ENCODE data around the gene FES. TPM values are rescaled to one million over a fixed set of nuclear protein-coding genes. Genes with fewer than 3 reads are reported as not detected.

FES gene
- total RNA-seq, 1 donor from 2014 or later: 2.5 TPM

GRCh38 chr15:90857337-90857736 lies 27.0 kb upstream of the FES start:
- TF ChIP-seq, protein P1, sequence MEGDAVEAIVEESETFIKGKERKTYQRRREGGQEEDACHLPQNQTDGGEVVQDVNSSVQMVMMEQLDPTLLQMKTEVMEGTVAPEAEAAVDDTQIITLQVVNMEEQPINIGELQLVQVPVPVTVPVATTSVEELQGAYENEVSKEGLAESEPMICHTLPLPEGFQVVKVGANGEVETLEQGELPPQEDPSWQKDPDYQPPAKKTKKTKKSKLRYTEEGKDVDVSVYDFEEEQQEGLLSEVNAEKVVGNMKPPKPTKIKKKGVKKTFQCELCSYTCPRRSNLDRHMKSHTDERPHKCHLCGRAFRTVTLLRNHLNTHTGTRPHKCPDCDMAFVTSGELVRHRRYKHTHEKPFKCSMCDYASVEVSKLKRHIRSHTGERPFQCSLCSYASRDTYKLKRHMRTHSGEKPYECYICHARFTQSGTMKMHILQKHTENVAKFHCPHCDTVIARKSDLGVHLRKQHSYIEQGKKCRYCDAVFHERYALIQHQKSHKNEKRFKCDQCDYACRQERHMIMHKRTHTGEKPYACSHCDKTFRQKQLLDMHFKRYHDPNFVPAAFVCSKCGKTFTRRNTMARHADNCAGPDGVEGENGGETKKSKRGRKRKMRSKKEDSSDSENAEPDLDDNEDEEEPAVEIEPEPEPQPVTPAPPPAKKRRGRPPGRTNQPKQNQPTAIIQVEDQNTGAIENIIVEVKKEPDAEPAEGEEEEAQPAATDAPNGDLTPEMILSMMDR (IDR thresholded peaks at IDR 0.05): no peak
- no peaks in the 10 kb centered on the region for H3K36me3 Mint-ChIP-seq (ENCODE audit: unreplicated experiment)
- no peaks in the 10 kb centered on the region for H3K4me1 Mint-ChIP-seq (ENCODE audit: unreplicated experiment)
- no peaks in the 10 kb centered on the region for H3K27me3 Mint-ChIP-seq (ENCODE audit: unreplicated experiment)
- H3K4me3 Mint-ChIP-seq (ENCODE audit: unreplicated experiment): no peak overlapping the region
- no peaks in the 10 kb centered on the region for H3K9me3 Mint-ChIP-seq (ENCODE audit: unreplicated experiment)
- H3K27ac Mint-ChIP-seq (ENCODE audit: unreplicated experiment): no peak overlapping the region
- DNase-seq (ENCODE audit: extremely low spot score, unreplicated experiment): no peak

DNA sequence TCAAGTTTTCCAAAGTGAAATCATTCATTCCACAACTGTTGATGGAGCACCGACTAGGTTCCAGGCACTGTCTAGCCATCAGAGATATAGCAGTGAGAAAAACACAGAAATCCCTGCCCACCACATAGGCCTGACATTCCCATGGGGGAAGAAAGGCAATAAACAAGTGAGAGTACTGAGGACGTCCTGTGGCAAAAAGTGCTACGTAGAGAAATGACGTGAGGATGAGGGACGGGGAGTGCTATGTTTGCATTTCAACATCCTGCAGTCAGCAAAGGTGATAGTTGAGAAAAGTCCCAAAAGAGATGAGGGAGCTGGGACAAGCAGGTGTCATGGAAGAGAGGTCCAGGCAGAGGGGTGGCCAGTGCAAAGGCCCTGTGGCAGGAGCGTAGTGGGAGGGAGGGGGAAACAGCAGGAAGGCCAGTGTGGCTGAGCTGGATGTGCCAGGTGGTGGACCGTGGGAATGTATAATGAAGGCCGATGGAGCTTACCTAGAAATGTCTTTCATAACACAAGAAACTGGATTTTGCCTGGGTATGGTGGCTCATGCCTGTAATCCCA lies 26.3 kb upstream of the FES start:
- Mint-ChIP-seq H3K27ac (ENCODE audit: unreplicated experiment) (no peak overlapping the region), H3K36me3 (ENCODE audit: unreplicated experiment) (no peaks in the 10 kb centered on the region), H3K4me3 (ENCODE audit: unreplicated experiment) (no peak overlapping the region), H3K4me1 (ENCODE audit: unreplicated experiment) (peaks cover under 1% of the 10 kb centered on the region), H3K27me3 (ENCODE audit: unreplicated experiment) (no peaks in the 10 kb centered on the region), H3K9me3 (ENCODE audit: unreplicated experiment) (no peaks in the 10 kb centered on the region)
- no peak for DNase-seq (ENCODE audit: extremely low spot score, unreplicated experiment)
- TF ChIP-seq, protein P1 (IDR thresholded peaks at IDR 0.05): no peak

DNA sequence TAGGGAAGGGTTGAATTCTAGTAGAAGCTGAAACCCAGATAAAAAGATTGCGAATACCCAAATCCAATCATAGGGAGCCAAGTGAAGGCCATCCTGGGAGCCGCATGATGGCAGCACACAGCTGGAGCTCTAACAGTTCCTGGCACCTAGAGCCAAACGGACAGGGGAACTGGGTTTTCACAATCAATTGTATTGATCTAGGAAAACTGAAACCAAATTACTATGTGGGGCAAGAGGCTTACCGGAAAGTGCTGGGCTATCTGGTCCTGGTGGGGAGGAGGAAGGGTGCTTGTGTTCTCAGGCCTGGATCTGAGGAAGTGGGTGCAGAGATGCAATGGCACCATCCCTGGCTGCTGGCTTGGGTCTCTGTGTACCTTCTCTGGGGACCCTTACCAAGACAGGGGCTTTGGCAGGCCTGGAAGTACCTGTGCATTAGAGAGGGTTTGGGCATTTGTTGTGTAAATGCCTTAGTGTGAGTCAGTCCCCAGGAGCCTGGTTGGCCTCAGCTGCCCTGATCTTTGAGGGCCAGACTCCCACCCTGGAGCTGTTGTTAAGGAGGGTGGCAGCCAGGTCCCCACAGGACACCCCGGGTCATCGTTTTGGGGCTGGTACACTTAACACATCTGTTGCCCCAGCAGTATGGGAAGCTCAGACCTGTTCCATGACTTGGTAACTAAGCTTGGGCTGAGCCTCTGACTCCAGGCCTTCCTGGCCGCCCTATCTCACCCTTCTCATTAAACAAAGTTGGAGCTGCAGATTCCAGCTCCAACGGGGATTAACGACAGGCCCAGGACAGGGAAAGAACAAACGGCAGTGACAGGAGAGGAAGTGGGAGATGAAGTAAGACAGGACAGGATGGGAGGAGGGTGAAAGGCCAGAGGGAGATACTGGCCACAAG lies 24.8 kb upstream of the FES start:
- H3K36me3 Mint-ChIP-seq (ENCODE audit: unreplicated experiment): no peaks in the 10 kb centered on the region

DNA sequence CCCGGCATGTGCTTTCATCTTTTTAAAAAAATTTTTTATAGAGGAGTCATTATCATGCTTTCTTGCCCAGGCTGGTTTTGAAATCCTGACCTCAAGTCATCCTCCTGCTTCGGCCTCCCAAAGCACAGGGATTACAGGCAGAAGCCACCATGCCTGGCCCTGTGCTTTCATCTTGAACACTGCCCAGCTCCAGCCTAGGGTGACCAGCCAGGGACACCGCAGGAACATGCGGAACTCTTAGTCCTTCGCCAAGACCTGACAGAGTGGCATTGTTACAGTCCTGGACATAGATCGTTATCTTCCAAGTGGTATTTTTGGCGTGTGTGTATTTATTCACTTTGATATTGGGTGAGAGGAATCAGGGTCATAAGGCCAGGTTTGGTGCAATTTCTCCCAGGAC lies 23.9 kb upstream of the FES start:
- no peak overlapping the region for H3K4me3 Mint-ChIP-seq (ENCODE audit: unreplicated experiment)
- H3K4me1 Mint-ChIP-seq (ENCODE audit: unreplicated experiment): peaks cover 12% of the 10 kb centered on the region
- H3K27me3 Mint-ChIP-seq (ENCODE audit: unreplicated experiment): no peaks in the 10 kb centered on the region
- no peaks in the 10 kb centered on the region for H3K36me3 Mint-ChIP-seq (ENCODE audit: unreplicated experiment)
- H3K27ac Mint-ChIP-seq (ENCODE audit: unreplicated experiment): no peak overlapping the region
- DNase-seq (ENCODE audit: extremely low spot score, unreplicated experiment): no peak
- no peaks in the 10 kb centered on the region for H3K9me3 Mint-ChIP-seq (ENCODE audit: unreplicated experiment)
- TF ChIP-seq, protein P1 (IDR thresholded peaks at IDR 0.05): no peak

More for the DNA sequence above, 24.8 kb upstream of the FES start:
- H3K4me1 Mint-ChIP-seq (ENCODE audit: unreplicated experiment): peaks cover 12% of the 10 kb centered on the region
- H3K4me3 Mint-ChIP-seq (ENCODE audit: unreplicated experiment): no peak overlapping the region
- TF ChIP-seq, protein P1 (IDR thresholded peaks at IDR 0.05): no peak
- no peak for DNase-seq (ENCODE audit: extremely low spot score, unreplicated experiment)
- no peaks in the 10 kb centered on the region for H3K27me3 Mint-ChIP-seq (ENCODE audit: unreplicated experiment)
- no peak overlapping the region for H3K27ac Mint-ChIP-seq (ENCODE audit: unreplicated experiment)
- H3K9me3 Mint-ChIP-seq (ENCODE audit: unreplicated experiment): no peaks in the 10 kb centered on the region

- H3K36me3 Mint-ChIP-seq (ENCODE audit: unreplicated experiment): no peaks in the 10 kb centered on the region
- TF ChIP-seq, protein P1 (IDR thresholded peaks at IDR 0.05): no peak
- H3K4me1 Mint-ChIP-seq (ENCODE audit: unreplicated experiment): peaks cover 12% of the 10 kb centered on the region
- DNase-seq (ENCODE audit: extremely low spot score, unreplicated experiment): no peak
- no peaks in the 10 kb centered on the region for H3K27me3 Mint-ChIP-seq (ENCODE audit: unreplicated experiment)
- H3K27ac Mint-ChIP-seq (ENCODE audit: unreplicated experiment): no peak overlapping the region
- H3K9me3 Mint-ChIP-seq (ENCODE audit: unreplicated experiment): no peaks in the 10 kb centered on the region
- H3K4me3 Mint-ChIP-seq (ENCODE audit: unreplicated experiment): no peak overlapping the region
These were observed 23.2 kb upstream of the FES start for GRCh38 chr15:90860942-90861675.

Measured in osteocyte (in vitro differentiated cells).